Natural killer cell (primary cell): ENCODE results near the gene RTN1. TPM values are rescaled to one million over a fixed set of nuclear protein-coding genes. Genes with fewer than 3 reads are reported as not detected.

Experiments used
- ATAC-seq, 3 donors: fragments of 150-1000 bp in 2 of 3; fragments of 200-7000 bp in 1 of 3; cut with Tn5 transposase; 1 replicate in 1 of 3; 2 replicates in 2 of 3; pipeline ENCODE4 v1.10.0; 2021; ENCODE audit warnings: mild to moderate bottlenecking in 2 of 3, moderate library complexity in 2 of 3
- DNase-seq, 2 donors: peaks; one replicate each; pipeline versions ENCODE4 v3.0.0 to v3.0.0-alpha.2; 2013 to 2021; ENCODE audit warnings: mixed read lengths in 1 of 2
- H3K27ac ChIP-seq: one replicate; pipeline ENCODE4 v1.5.1; 2013; ENCODE audit warnings: mild to moderate bottlenecking, low read length
- H3K27me3 ChIP-seq: one replicate; pipeline ENCODE4 v1.6.1; 2013; ENCODE audit warnings: low read length; ENCODE audit not compliant: control insufficient read depth, insufficient read depth
- H3K36me3 ChIP-seq: one replicate; pipeline ENCODE4 v1.6.1; 2013; ENCODE audit warnings: low read length; ENCODE audit not compliant: control insufficient read depth, insufficient read depth
- H3K4me1 ChIP-seq: one replicate; pipeline ENCODE4 v1.6.1; 2013; ENCODE audit warnings: low read length; ENCODE audit not compliant: control insufficient read depth, insufficient read depth
- H3K4me3 ChIP-seq: one replicate; pipeline ENCODE4 v1.5.1; 2013; ENCODE audit warnings: low read length
- H3K9me3 ChIP-seq: one replicate; pipeline ENCODE4 v1.6.1; 2013; ENCODE audit warnings: low read length; ENCODE audit not compliant: control insufficient read depth, insufficient read depth
- H3K27ac Mint-ChIP-seq, 2 donors: one replicate each; pipeline ENCODE4 v1.8.0; 2022; ENCODE audit warnings: mild to moderate bottlenecking in 2 of 2, mixed read lengths in 2 of 2, moderate library complexity in 1 of 2
- H3K27me3 Mint-ChIP-seq, 2 donors: one replicate each; pipeline ENCODE4 v1.8.0; 2022; ENCODE audit warnings: low read depth in 2 of 2, mixed read lengths in 2 of 2
- H3K36me3 Mint-ChIP-seq: one replicate; pipeline ENCODE4 v1.8.0; 2022; ENCODE audit warnings: mixed read lengths
- H3K4me1 Mint-ChIP-seq, 2 donors: one replicate each; pipeline ENCODE4 v1.8.0; 2022; ENCODE audit warnings: mixed read lengths in 2 of 2
- H3K4me3 Mint-ChIP-seq: one replicate; pipeline ENCODE4 v1.8.0; 2022; ENCODE audit warnings: mild to moderate bottlenecking, moderate library complexity, mixed read lengths
- H3K9me3 Mint-ChIP-seq, 2 donors: one replicate each; pipeline ENCODE4 v1.8.0; 2022; ENCODE audit warnings: mixed read lengths in 2 of 2
- WGBS: methylation state at CpG from one replicate; pipeline ENCODE4 v1.1.7; 2013; ENCODE audit warnings: missing lambda C conversion rate; ENCODE audit not compliant: insufficient coverage; 5-methylcytosine and 5-hydroxymethylcytosine counted together
- intact Hi-C: fragments of 100-400 bp; cut with micrococcal nuclease; formaldehyde crosslinking; loops from one replicate; pipeline ENCODE4 v1.14.2; 2022
- total RNA-seq, 4 donors: library from RNA; stranded (reverse); fragments of 120-200 nt in 1 of 4; gene quantifications; one replicate each; pipeline versions ENCODE4 v1.2.3 to v1.2.4, GENCODE V29; 2013 to 2022
- TF ChIP-seq, protein P1 (sequence below): fragments of 200-600 bp; IDR thresholded peaks from one replicate; pipeline ENCODE4 v1.8.0; 2022; ENCODE audit warnings: antibody characterized with exemption

Gene RTN1
- total RNA-seq, 3 donors from 2014 or later (not counting 1 experiment from before 2014, with no cell fraction given), result 1.9 to 3.6 (median 2.3) TPM

DNA sequence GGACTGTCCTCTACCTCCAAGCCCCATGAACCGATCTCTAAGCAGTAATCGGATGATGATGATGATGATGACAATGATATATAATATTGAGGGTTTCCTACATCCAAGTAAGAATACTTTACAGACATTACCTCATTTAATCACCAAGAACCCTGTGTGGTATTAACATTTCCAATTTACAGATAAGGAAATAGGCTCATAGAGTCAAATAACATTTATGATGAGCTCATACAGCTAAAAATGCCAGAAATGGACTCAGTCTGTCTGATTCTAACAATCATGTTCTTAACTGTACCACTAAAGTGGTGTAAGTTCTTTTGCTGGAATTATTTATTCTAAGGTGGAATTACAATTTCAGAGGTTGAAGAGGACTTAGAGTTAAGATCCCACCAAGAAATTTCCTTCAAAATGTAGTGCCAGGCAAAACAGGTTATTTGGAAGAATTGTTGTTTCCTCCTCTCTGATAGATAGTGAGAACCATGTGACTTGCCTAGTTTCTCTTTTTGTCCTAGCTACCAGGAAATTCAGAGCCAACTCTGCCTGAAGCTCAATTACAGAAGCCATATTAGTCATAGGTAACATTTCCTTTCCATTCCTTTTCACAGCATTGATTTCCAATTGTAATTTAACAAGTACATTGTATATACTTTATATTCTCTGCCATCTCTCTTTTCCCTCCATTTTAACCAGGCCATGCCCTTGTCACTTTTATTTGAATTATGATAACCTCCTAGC is 270.2 kb downstream of the RTN1 start:
- Mint-ChIP-seq H3K27ac (no peak overlapping the region), H3K9me3 (peaks cover 0 to 3% of the 10 kb centered on the region in 2 donors), H3K4me3 (no peak overlapping the region), H3K4me1 (no peaks in the 10 kb centered on the region), H3K36me3 (no peaks in the 10 kb centered on the region), H3K27me3 (peaks cover 15 to 21% of the 10 kb centered on the region in 2 donors)
- DNase-seq (no peak), ATAC-seq (no peak)
- H3K4me1 ChIP-seq, result no peaks in the 10 kb centered on the region
- TF ChIP-seq, protein P1, sequence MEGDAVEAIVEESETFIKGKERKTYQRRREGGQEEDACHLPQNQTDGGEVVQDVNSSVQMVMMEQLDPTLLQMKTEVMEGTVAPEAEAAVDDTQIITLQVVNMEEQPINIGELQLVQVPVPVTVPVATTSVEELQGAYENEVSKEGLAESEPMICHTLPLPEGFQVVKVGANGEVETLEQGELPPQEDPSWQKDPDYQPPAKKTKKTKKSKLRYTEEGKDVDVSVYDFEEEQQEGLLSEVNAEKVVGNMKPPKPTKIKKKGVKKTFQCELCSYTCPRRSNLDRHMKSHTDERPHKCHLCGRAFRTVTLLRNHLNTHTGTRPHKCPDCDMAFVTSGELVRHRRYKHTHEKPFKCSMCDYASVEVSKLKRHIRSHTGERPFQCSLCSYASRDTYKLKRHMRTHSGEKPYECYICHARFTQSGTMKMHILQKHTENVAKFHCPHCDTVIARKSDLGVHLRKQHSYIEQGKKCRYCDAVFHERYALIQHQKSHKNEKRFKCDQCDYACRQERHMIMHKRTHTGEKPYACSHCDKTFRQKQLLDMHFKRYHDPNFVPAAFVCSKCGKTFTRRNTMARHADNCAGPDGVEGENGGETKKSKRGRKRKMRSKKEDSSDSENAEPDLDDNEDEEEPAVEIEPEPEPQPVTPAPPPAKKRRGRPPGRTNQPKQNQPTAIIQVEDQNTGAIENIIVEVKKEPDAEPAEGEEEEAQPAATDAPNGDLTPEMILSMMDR, result no peak
- no peaks in the 10 kb centered on the region for H3K27me3 ChIP-seq
- no peaks in the 10 kb centered on the region for H3K36me3 ChIP-seq
- no peak overlapping the region for H3K4me3 ChIP-seq
- H3K9me3 ChIP-seq, result no peaks in the 10 kb centered on the region
- intact Hi-C loops, result no loop called here
- WGBS, result no CpG with 5 or more reads among the region's 2 CpGs
- H3K27ac ChIP-seq, result no peak overlapping the region

DNA sequence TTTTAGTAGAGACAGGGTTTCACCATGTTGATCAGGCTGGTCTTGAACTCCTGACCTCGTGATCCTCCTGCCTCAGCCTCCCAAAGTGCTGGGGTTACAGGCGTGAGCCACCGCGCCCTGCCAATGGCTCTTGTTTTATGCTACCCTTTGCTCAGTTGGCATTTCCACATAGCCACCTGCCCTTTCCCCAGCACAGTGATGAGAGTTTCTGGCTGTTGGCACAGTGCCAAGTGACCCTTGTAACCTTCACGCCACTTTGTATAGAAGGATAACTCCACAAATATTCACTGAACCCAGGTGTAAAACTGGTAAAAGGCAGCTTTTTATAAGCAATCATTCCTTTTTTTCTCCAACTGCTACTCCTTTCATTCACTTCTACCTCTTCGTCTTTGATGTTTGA is 275.5 kb downstream of the RTN1 start:
- no peaks in the 10 kb centered on the region for H3K4me1 ChIP-seq
- ATAC-seq (no peak), DNase-seq (no peak)
- no peaks in the 10 kb centered on the region for H3K27me3 ChIP-seq
- no peaks in the 10 kb centered on the region for H3K9me3 ChIP-seq
- Mint-ChIP-seq H3K9me3 (peaks cover 0 to 3% of the 10 kb centered on the region in 2 donors), H3K27me3 (peaks cover 10 to 15% of the 10 kb centered on the region in 2 donors), H3K4me3 (no peak overlapping the region), H3K36me3 (no peaks in the 10 kb centered on the region), H3K4me1 (no peaks in the 10 kb centered on the region), H3K27ac (no peak overlapping the region)
- no peaks in the 10 kb centered on the region for H3K36me3 ChIP-seq
- intact Hi-C loops, result no loop called here
- no peak overlapping the region for H3K27ac ChIP-seq
- no peak overlapping the region for H3K4me3 ChIP-seq
- whole genome bisulfite sequencing, result 93% methylated on average over 5 of the region's 6 CpGs
- TF ChIP-seq, protein P1, result no peak

DNA sequence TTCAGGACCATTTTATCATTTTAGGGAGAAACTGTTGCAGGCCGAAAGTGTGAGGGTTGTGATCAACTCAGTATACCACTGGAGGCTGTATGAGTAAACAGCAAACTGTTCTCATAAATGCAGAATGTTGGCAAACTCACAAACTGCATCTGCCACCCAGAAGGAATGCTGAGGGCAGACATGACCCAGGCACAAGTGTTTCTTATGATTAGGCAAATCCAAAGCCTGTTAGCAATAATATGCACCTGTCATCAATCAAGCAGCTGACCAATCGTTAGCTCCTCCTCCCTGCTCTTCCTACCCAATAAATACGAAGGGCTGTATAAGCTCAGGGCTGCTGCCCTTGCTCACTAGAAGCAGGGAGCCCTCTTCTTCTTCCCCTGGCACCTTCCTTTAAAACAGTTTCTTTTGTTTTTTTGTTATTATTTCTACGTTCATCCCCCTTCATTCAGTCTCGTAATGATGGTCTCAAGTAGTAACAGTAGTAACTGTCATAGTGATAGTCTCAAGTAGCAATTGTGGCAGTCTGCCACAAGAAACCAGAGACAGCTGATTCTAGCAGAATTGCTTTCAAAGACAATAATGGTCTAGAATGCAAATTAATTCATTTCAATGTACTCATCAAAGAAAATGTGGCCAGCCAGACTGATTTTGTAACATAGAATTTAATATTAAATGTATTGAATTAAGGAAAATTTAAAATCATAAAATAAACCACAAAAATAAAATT is 278.8 kb downstream of the RTN1 start:
- WGBS, result 96% methylated on average over 5 of the region's 5 CpGs
- DNase-seq, result no peak
- no peaks in the 10 kb centered on the region for H3K36me3 Mint-ChIP-seq
- Histone ChIP-seq H3K36me3 (no peaks in the 10 kb centered on the region), H3K27ac (no peak overlapping the region), H3K27me3 (no peaks in the 10 kb centered on the region), H3K9me3 (no peaks in the 10 kb centered on the region), H3K4me3 (no peak overlapping the region), H3K4me1 (no peaks in the 10 kb centered on the region)
- H3K9me3 Mint-ChIP-seq, result peaks cover 0 to 3% of the 10 kb centered on the region in 2 donors
- intact Hi-C loops, result no loop called here
- peaks cover 2 to 9% of the 10 kb centered on the region in 2 donors for H3K4me1 Mint-ChIP-seq
- peaks cover 1 to 5% of the 10 kb centered on the region in 2 donors for H3K27me3 Mint-ChIP-seq
- TF ChIP-seq, protein P1, result no peak
- no peak for ATAC-seq
- H3K4me3 Mint-ChIP-seq, result no peak overlapping the region
- no peak overlapping the region for H3K27ac Mint-ChIP-seq
